HG03045 (cell line): ENCODE data around the gene SLC1A4.
"Not testable (repeated sequence)": the region's sequence is repeated elsewhere in the genome, so short reads cannot be mapped to it uniquely, and the experiment has no call there.

Source experiments
- ATAC-seq: cut with Tn5 transposase; IDR thresholded peaks from one replicate; pipeline ENCODE4 v1.9.1; 2021; ENCODE audit warnings: mild to moderate bottlenecking, moderate library complexity; ENCODE audit not compliant: unreplicated experiment

The SLC1A4 gene

DNA sequence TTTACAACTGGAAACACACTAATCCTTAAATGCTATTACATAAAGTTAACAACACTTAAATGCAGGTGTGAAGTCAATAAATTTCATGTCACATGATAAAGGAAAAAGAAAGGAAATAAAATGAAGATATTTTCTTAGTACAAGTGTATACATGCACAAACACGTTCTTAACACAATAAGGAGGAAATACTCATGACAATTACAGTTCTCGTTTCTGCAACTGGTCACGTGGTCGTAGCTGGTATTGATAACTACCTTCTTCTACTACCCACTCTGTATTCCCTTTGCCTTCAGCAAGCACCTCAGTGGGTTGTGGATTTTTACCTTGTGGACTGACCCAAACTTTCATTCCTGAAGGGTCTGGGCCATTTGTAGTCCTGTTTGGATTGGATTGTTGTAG is 26.1 kb upstream of the SLC1A4 start:
- not testable (repeated sequence) for ATAC-seq

DNA sequence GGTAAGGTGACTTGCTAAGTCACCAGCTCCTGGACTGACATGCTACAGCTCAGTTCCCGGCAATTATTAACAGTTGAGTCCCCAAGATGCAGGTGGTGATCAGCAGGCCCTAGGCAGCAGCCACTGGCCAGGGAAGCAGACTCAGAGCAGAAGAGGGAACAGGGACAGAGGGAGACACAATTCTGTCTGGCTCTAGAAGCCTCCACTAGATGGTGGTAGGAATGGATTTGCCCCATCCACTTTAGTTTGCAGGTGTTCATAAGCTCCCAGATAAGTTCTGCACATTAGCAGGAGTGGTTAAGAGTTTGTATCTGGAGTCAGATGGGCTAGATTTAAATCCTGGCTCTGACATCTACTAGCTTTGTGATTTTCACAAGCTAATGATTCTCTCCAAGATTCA is 25.5 kb upstream of the SLC1A4 start:
- no peak for ATAC-seq

DNA sequence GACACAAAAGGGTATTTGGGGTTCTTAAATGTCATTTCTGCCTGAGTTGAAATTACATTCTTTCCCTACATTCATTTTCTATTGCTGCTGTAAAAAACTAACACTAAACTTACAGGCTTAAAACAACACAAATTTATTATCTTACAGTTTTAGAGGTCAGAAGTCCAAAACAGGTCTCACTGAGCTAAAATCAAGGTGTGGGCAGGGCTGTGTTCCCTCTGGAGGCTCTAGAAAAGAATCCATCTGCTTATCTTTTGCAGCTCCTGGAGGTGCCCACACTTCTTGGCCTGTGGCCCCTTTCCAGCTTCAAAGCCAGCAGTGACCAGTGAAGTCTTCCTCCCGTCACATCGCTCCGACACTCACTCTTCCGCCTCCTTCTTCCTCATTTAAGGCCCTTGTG is 23.2 kb upstream of the SLC1A4 start:
- ATAC-seq, result no peak

DNA sequence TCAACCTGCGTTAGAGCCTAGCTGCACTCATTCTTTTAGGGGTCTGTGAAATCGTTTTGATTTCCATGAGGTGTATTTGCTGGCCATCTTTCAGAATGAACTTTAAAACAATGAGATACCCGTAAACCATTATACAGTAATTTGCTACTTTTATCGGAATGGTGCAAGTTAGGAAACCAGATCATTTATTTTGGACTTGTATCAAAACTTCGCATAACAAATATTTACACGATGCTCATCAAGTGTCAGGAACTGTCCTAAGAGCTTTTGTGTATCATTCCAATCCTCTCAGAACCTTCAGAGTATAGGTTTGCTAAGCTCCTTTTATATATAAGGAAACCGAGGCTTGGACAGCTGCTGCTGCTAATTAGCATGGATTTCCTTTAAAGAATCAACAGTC is 22.4 kb upstream of the SLC1A4 start:
- ATAC-seq, result no peak

DNA sequence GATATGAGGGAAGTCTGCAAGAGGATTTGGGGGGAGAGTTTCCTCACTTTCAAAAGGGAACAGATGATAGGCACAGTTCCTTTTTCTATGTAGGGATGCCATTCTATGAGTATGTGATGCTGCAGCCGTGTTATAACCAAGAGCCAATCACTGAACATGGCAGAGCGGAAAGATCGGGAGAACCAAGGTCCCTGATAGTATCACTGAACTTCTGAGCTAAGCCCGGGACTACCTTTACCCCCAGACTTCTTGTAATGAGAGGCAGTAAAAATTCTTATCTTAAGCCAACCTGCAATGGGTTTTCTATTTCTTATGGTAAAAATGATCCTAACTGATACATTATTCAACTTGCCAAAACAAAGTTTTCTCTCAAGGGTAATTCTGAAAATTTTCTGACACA is 21.6 kb upstream of the SLC1A4 start:
- no peak for ATAC-seq

DNA sequence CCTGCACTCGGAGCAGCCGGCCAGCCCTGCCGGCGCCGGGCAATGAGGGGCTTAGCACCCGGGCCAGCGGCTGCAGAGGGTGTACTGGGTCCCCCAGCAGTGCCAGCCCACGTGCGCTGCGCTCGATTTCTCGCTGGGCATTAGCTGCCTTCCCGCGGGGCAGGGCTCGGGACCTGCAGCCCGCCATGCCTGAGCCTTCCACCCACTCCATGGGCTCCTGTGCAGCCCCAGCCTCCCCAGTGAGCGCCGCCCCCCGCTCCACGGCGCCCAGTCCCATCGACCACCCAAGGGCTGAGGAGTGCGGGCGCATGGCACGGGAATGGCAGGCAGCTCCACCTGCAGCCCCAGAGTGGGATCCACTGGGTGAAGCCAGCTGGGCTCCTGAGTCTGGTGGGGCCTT is 20.1 kb upstream of the SLC1A4 start:
- not testable (repeated sequence) for ATAC-seq

DNA sequence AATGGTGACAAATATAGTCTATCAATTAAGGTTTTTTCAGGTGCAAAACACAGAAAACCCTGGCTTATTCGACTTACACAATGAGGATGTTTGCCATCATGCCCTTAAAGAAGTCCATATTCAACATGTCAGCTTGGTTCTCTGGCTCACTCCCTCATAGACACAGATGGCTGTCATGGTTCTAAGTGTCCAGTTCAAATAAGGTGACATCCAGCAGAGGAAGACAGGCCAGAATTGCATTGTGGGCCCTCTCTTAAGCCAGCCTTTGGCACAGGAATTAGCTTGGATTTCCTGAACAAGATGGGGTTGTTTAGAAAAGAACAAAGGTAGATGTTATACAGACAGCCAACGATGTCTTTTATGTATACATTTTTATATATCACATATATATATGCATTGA is 18.7 kb upstream of the SLC1A4 start:
- ATAC-seq, result no peak

DNA sequence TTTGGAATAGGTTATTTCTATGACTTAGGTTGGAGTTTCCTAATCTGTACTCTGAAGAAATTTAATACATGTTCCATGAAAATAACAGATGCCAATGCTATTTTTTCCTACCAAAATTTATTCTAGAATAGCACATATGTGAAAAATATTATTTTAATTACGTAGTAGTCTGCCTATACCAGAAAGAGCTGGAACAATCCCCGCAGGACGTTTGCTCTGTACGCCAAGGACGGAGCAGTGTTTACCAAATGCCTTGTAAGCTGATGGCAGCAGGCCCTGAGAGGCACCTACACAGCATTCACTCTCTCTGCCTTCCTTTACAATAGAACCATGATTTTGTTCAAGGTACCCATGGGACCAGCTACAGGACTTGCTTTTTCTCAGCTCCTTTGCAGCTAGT is 16.8 kb upstream of the SLC1A4 start:
- ATAC-seq, result no peak

DNA sequence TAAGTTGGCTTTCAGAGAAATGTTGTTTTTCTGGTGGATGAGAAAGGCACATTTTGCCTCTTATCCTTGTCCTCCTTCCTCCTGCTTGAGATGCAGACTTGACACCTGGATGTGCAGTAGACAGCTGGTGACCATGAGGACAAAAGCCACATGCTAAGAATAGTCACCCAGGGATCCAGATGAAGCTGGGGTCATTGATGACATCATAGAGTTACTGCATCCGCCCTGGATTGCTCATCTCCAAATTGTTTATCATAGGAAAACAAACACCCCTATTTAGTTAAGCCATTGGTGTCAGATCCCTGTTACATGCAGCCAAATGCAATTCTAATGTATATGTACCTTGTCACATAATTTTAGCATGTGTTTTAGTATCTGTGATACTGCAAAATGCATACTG is 16.3 kb upstream of the SLC1A4 start:
- ATAC-seq, result no peak

DNA sequence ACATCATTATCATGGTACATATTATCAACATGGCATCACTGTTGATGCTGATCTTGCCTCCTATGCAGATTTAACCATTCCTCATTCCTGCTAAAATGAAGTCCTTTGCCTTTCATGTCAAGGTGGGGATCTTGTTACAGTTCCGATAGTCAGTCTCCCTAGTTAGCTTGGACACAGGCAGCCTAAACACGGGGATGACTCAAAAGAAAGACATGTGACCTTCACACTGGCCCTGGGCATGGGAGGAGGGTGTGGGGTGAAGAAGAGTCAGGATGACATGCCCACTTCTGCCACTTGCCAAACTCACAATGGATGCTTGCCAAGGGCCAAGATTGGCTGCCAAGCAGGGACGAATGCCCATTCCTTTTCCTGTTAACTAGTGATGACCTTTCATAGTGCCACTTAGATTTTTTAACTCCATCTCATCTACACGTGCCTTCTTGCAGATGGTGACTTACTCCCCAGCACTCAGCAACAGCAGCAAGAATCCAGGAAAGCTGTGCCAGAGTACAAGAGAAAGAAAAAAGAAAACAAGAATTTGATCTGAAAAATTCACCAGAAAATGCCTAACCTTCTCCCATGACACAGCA is 13.9 kb upstream of the SLC1A4 start:
- no peak for ATAC-seq

DNA sequence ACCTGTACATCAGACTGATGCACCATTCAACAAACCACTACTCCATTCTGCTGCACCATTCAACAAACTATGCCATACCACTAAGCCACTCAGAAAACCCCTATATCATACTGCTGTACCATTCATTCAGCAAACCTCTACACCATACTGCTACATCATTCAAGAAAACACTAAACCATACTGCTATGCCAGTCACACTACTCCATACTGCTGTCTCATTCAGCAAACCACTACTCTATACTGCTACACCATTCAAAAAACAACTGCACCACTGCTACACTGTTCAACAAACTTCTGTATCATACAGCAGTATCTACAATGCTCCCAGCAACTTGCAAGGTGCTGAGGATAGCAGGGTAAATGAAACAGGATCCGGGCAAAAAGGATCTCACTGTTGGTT is 12.9 kb upstream of the SLC1A4 start:
- no peak for ATAC-seq

DNA sequence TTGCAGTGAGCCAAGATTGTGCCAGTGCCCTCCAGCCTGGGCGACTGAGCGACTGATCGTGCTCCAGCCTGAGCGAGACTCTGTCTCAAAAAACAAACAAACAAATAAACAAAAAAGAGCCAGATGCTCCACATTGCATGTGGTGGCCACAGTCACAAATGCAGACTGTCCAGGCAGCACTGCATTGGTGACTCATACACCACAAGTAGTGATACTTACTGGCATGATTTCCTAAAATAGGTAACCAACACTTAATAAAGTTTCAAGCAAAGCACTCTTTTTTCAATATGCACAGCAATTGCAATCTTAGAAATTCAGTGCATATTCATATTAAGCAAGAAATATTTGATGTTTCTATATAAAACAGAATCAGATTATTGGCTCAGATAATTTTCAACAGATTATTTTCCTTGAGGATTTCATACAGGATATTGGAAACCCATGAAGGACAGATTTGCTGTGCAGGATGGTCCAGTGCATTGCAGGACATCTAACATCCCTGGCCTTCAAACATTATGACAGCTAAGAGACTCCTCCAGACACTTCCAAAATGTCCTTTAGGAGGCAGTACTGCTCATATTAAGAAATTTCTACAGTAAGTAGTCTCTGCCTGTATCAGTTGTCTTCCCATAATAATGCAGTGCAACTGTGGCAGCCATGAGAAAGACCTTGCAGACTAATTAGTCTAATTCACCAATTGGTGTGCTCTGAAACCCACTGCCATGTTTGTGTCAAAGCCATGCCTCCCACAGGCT is 10.5 kb upstream of the SLC1A4 start:
- no peak for ATAC-seq

DNA sequence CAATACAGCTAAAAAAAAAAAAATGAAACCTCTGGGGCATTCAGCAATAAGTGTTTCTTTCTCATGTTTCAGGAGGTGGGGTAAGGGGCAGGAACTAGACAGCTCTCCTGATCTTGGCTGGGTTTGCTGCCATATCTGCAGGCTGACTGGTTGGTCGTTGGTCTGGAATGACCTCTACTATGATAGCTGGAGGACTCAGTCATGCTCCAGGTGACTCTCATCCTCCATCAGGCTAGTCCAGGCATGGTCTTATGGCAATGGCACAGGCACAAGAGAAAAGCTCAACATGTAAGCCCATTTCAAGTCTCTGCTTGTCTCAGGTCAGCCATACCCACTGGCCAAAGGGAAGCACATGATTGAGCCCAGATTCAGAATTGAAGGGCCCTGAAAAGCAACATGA is 9.5 kb upstream of the SLC1A4 start:
- ATAC-seq, result no peak

DNA sequence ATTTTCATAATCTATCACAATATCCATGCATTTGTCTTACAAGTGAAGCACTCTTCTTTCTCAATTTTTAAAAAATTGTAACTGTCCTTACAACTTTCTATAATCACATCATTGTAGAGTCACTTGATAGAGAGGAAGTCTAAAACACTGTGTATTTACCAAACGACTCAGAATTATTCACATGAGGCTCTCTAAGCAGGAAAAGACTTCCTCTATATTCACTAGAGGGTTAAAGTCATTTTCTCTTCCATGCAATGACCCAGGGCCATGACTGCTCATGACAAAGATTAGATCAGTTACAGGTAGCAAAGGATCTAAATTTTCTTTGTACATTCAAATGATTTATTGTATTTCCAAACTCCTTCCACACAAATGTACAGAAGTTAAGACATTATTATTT is 9.0 kb upstream of the SLC1A4 start:
- no peak for ATAC-seq

DNA sequence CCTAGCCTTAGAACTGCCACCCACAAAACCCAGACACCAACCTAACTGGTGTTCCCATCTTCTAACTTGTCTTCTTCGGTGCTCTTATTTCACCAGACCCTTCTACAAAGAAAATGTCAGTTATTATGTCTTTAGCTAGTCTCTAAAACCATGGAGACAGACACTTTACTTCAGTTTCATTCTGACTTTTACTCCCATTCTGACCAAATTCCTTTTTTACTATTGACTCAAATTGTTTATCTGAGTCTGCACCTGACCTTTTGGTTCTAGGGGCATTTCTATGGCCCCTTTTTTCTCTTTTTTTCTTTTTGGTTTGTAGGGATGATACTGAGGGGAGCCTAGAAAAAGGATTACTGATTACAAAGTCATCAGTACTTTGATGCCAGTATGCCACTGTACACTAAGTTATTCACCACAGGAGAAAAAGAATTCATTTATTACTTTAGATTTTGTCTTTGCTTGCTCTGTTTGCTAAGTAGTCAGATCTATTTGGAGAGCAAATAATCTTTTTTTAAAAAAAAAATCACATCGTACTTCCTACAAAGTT is 6.8 kb upstream of the SLC1A4 start:
- no peak for ATAC-seq

DNA sequence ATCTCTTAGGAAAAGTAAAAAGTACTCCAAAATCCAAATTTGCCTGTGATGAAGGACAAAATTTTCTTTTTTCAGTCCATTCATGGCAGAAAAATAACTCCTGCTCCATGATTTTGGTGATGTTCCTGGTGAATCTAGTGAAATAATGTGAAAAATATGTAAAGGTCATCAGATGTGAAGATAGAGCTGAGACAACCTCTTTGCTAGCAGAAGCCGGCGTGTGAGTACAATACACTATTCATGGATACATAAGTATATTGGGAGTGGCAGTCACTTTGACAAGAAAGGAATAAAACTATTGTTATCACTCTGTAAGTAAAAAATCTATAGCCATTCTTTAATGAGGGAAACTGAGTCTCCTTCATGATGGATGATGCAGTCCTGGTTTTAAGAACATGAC is 6.3 kb upstream of the SLC1A4 start:
- ATAC-seq, result no peak

DNA sequence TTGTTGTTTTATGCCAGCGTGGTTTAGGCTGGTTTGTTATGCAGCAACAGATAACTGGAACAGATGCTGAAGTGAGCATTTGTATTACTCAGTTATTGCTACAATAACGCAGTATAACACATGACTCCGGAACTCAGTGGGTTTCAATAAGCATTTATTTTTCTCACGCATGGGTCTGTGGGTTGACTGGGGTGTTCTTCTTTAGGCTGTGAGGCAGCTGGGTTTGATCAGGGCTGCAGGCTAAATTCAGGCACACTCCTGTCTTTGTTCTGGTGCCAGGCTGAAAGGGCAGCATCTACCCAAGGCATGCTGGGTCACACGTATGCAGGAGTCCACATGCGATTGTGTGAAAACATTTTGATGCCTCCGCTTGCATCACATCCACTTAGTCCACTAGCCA is 3.8 kb upstream of the SLC1A4 start:
- no peak for ATAC-seq

DNA sequence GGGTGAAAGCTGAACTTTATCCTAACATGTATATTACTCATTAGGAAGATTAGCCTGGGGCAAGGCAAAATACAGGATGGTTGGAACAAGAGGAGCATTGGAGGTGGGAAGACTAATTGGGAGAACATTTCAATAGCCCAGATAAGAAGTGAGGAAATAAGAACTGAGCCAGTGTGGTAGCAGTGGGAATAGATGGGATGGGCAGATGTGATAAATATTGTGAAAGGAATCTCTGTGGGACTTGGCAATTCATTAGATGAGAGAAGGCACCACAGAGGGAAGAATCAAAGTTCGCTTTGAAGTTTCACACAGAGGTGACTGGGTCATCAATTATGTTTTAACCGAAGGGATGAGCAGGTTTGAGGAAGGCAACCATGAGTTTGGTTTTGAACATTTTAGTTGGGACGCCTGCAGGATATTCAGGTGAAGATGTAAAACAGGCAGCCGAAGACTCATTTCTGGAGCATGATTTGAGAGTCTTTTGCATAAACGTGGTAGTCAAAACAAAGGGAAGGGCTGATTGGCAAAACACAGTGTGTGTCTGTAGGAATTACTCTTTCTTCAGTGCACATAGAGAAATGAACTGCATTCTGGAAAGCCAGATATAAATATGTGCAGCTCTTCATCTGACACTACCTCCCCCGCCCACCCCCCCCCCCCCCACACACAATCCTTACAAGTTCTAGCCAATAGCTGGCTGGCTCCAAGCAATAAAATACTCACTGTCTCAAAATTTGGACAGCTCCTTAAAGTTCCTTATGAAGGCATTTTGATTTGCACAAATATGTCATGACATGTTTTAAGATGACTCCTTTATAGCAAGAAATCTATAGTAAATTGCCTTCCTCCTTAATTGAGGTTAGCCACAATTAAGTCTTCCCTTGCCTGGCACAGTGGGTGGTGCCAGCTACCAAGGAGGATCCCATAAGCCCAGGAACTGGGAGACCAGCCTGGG is 1.9 kb upstream of the SLC1A4 start:
- ATAC-seq, result no peak

DNA sequence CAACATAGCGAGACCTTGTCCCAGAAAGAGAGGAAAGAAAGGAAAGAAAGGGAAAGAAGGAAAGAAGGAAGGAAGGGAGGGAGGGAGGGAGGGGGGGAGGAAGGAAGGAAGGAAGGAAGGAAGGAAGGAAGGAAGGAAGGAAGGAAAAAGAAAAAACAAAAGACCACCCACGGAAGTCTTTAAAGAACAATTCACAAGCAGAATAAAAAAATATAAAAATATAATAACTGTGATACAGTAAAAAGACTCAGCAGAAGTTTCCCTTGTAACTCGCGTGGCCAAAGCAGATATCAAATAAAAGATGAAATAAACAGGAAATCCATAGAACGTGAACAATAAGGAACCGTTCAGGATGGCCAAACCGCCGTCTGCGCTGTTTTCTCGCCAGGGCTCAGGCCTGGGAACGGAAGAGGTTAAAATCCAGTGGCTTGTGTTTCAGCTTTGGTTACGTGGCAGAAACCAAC is 1.2 kb upstream of the SLC1A4 start:
- ATAC-seq, result no peak

DNA sequence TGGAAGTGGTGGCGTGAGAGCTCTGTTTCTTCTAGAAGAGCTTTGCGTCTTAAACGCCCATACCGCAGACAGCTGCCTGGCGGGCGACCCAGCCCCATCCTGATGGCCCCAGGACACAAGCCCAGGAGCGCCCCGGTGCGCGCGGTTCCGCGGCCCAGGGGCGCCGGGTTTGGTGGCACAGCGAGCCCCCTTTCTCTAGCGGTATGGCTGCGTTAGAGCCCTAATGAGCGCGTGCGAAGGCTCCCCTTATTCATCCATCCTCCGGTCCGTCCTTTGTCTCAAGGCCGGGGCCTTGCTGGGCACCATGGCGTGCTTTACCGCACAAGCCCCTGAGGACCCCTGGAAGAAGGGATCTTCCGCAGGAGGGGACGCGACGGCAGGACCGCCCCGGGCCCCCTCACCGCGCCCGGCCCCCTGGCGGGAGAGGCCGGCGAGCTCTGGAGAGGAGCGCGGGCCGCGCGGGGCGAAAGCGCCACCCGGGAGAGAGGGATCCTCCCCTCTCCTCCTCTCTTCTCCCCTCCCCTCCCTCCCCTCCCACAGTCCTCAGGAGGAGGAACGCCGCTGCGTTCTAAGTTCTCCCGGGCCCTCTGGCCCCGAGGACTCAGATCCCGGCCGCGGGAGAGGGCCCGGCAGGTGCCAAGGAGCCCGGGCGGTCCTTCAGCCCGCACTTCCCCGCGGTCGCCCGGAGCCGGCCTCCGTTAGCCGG is 626 bp upstream of the SLC1A4 start:
- ATAC-seq, result peak; percentile 44
